ENCODE measurements around the gene ZC3H12A.

DNA sequence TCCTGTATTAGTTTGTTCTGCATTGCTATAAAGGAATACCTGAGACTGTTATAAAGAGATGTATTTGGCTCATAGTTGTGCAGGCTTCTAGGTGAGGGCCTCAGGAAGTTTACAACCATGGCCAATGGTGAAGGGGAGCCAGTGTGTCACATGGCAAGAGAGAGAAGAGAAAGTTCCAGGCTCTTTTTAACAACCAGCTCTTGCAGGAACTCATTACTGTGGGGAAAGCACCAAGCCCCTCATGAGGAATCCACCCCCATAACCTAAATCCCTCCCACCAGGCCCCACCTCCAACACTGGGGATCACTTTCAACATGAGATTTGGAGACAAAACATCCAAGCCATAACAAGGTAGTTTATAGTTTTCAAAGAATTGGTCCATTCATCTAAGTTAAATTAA lies 45.2 kb downstream of the ZC3H12A start:
- TF ChIP-seq, protein P1, sequence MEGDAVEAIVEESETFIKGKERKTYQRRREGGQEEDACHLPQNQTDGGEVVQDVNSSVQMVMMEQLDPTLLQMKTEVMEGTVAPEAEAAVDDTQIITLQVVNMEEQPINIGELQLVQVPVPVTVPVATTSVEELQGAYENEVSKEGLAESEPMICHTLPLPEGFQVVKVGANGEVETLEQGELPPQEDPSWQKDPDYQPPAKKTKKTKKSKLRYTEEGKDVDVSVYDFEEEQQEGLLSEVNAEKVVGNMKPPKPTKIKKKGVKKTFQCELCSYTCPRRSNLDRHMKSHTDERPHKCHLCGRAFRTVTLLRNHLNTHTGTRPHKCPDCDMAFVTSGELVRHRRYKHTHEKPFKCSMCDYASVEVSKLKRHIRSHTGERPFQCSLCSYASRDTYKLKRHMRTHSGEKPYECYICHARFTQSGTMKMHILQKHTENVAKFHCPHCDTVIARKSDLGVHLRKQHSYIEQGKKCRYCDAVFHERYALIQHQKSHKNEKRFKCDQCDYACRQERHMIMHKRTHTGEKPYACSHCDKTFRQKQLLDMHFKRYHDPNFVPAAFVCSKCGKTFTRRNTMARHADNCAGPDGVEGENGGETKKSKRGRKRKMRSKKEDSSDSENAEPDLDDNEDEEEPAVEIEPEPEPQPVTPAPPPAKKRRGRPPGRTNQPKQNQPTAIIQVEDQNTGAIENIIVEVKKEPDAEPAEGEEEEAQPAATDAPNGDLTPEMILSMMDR (IDR thresholded peaks at IDR 0.05 in 8 of 11, conservative IDR thresholded peaks at IDR 0.05 in 3 of 11): no peak
- no peak for TF ChIP-seq POLR2AphosphoS5 (IDR thresholded peaks at IDR 0.05)
